ENCODE results near the gene RIT1.

DNA sequence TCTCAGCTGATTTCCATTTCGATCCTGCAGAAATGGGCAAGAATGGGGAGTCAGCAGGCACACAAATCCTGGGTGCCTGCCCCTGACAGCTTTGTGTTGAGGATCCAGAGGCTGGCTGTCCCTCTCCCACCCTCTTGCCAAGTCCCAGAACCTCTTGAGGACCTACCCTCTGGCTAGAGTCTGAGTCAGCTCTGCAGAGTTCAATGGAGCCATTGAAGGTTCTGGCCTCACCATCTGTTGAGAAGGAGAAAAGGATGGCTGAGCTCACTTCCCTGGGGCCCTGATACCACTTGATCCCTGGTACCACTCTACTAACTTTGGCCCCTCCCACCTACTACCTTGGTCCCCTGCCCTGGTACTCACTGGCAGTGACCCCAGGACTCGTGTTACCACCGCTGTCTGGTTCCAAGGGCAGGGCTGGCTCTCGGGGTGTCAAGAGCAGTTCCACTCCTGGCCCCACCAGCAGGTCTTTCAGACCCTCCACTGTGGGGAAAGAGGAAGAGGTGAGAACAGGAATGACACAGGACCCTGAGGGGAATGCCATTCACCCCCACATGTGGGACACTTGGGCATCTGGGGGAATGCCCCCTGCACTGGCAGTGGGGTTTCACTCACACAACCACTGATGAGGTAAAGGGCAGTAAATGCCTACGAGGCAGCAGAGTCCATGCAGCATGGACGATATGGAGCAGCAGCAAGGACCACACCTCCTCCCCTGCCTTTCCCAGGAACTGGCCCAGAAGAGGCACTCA is 40.8 kb upstream of the RIT1 start:
- no peak for TF ChIP-seq POLR2A (IDR thresholded peaks at IDR 0.05)
- TF ChIP-seq, protein P1, sequence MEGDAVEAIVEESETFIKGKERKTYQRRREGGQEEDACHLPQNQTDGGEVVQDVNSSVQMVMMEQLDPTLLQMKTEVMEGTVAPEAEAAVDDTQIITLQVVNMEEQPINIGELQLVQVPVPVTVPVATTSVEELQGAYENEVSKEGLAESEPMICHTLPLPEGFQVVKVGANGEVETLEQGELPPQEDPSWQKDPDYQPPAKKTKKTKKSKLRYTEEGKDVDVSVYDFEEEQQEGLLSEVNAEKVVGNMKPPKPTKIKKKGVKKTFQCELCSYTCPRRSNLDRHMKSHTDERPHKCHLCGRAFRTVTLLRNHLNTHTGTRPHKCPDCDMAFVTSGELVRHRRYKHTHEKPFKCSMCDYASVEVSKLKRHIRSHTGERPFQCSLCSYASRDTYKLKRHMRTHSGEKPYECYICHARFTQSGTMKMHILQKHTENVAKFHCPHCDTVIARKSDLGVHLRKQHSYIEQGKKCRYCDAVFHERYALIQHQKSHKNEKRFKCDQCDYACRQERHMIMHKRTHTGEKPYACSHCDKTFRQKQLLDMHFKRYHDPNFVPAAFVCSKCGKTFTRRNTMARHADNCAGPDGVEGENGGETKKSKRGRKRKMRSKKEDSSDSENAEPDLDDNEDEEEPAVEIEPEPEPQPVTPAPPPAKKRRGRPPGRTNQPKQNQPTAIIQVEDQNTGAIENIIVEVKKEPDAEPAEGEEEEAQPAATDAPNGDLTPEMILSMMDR (IDR thresholded peaks at IDR 0.05) = no peak
